Upper lobe of left lung (tissue), 4 donors: ENCODE results near the gene SEC24C.

Source experiments
- POLR2A ChIP-seq, 4 donors: fragments of 450-650 bp; IDR thresholded peaks; one replicate each; pipeline ENCODE4 v1.5.1; 2016 to 2017; ENCODE audit warnings: antibody characterized with exemption in 4 of 4, mild to moderate bottlenecking in 2 of 4
- POLR2AphosphoS5 ChIP-seq, 2 donors: sonication (generic); formaldehyde crosslinking; IDR thresholded peaks; one replicate each; pipeline ENCODE4 v1.5.1; 2017; ENCODE audit warnings: antibody characterized with exemption in 2 of 2
- TF ChIP-seq, protein P1 (sequence below), 6 experiments: fragments of 450-650 bp in 4 of 6; fragments of 200-600 bp in 2 of 6; sonication (generic) in 2 of 6; IDR thresholded peaks; one replicate each; pipeline ENCODE4 v1.5.1; 2016 to 2019; ENCODE audit warnings: antibody characterized with exemption in 6 of 6

DNA sequence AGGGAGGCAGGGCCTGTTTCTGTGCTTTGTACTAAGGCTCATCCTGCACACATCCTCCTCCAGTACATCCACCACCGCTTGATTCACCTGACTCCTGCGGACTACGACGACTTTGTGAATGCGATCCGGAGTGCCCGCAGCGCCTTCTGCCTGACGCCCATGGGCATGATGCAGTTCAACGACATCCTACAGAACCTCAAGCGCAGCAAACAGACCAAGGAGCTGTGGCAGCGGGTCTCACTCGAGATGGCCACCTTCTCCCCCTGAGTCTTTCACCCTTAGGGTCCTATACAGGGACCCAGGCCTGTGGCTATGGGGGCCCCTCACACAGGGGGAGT, 57.0 kb downstream of the SEC24C start:
- TF ChIP-seq, protein P1, sequence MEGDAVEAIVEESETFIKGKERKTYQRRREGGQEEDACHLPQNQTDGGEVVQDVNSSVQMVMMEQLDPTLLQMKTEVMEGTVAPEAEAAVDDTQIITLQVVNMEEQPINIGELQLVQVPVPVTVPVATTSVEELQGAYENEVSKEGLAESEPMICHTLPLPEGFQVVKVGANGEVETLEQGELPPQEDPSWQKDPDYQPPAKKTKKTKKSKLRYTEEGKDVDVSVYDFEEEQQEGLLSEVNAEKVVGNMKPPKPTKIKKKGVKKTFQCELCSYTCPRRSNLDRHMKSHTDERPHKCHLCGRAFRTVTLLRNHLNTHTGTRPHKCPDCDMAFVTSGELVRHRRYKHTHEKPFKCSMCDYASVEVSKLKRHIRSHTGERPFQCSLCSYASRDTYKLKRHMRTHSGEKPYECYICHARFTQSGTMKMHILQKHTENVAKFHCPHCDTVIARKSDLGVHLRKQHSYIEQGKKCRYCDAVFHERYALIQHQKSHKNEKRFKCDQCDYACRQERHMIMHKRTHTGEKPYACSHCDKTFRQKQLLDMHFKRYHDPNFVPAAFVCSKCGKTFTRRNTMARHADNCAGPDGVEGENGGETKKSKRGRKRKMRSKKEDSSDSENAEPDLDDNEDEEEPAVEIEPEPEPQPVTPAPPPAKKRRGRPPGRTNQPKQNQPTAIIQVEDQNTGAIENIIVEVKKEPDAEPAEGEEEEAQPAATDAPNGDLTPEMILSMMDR (IDR thresholded peaks at IDR 0.05): no peak
- TF ChIP-seq POLR2A (IDR thresholded peaks at IDR 0.05) (no peak), POLR2AphosphoS5 (IDR thresholded peaks at IDR 0.05) (no peak)
